GM13977 (cell line): ENCODE data around the gene SSTR5.

Experiments
- DNase-seq: peaks from one replicate; pipeline ENCODE4 v3.0.0; 2012; ENCODE audit warnings: low spot score
- in situ Hi-C: fragments of 300-500 bp; cut with MboI; formaldehyde crosslinking; loops from one replicate; pipeline ENCODE4 v1.12.0; 2022; ENCODE audit warnings: low sequenced_read_pairs, low pct_unique_long_range_greater_than_20kb, mixed read lengths, inconsistent platforms; ENCODE audit not compliant: unreplicated experiment
- TF ChIP-seq, protein P1 (sequence below): IDR thresholded peaks from 2 replicates; pipeline ENCODE4 v1.5.1; 2012; ENCODE audit warnings: mild to moderate bottlenecking, control low read depth; ENCODE audit not compliant: insufficient read depth; ENCODE audit errors: extremely low read depth, missing control alignments

Gene SSTR5

DNA sequence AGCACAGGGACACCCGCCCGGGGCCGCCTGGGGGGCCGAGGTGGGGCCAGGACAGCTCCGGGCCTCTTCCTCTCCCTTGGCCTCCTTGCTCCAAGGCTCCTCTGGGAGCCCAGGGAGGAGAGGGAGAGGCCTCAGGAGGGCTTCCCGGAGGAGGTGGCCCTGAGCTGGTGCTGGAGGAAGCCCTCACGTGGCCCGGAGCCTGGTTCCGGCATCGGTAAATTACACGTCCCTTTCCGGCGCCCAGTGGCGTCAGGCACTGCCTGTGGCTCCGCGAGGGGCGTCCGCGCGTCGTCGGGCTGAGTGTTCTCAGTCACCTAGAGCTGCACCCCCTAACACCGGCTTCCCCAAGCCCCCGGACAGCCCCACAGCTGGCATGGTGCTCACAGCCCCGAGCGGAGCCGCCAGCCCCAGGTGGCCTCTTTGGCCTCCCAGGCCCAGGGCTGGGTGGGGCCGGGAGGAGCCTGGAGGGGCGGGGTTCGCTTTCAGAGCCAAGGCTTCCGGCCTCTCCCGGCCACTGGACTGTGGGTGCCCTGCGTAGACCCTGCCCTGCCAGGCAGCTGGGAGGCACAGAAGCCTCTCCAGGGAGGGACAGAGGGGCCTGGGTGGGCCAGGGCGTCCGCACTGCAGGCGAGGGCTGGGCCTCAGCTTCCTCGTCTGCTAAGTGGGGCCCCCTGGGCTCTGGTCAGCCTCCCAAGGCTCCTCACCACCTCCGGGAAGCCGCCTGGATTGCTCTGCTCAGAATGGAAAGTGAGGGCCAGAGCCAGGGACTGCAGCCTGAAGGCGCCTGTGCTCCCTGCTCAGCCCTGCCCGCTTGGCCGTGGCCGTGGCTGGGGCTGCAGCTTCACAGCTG is 27.9 kb upstream of the SSTR5 start:
- no peak for DNase-seq
- in situ Hi-C loops: no loop called here
- TF ChIP-seq, protein P1, sequence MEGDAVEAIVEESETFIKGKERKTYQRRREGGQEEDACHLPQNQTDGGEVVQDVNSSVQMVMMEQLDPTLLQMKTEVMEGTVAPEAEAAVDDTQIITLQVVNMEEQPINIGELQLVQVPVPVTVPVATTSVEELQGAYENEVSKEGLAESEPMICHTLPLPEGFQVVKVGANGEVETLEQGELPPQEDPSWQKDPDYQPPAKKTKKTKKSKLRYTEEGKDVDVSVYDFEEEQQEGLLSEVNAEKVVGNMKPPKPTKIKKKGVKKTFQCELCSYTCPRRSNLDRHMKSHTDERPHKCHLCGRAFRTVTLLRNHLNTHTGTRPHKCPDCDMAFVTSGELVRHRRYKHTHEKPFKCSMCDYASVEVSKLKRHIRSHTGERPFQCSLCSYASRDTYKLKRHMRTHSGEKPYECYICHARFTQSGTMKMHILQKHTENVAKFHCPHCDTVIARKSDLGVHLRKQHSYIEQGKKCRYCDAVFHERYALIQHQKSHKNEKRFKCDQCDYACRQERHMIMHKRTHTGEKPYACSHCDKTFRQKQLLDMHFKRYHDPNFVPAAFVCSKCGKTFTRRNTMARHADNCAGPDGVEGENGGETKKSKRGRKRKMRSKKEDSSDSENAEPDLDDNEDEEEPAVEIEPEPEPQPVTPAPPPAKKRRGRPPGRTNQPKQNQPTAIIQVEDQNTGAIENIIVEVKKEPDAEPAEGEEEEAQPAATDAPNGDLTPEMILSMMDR: no peak

DNA sequence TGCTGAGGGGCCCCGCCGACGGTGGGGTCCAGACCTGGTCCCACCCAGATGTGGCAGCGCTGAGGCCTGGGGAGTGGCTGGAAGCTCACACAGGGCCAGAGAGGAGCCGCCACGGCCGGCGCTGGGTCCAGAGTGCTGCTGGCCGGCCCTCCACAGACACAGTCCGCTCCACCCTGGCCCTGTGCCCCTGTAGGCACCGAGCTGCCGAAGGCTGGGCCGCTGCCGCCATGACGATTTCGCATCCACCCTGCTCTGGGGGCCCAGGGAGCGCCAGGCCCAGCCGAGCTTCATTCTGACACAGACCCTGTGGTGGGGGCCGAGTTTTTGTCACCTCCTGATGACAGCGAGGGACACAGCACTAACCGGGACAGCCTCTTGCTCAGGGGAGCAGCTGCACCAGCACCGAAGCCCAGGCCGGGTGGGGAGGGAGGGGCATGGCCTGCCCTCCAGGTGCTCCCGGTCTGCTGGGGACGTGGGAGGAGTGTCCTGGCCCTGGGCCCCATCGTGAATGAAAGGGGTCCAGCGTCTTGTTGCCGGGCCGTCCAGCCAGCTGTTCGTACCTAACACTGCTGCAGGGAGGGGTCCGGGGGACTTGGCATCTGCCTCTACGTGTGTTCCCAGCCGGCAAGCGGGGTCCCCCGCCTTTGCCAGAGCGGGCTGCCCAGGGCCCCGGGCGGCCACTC is 27.1 kb upstream of the SSTR5 start:
- no peak for DNase-seq
- TF ChIP-seq, protein P1: no peak
- in situ Hi-C loops: no loop called here

DNA sequence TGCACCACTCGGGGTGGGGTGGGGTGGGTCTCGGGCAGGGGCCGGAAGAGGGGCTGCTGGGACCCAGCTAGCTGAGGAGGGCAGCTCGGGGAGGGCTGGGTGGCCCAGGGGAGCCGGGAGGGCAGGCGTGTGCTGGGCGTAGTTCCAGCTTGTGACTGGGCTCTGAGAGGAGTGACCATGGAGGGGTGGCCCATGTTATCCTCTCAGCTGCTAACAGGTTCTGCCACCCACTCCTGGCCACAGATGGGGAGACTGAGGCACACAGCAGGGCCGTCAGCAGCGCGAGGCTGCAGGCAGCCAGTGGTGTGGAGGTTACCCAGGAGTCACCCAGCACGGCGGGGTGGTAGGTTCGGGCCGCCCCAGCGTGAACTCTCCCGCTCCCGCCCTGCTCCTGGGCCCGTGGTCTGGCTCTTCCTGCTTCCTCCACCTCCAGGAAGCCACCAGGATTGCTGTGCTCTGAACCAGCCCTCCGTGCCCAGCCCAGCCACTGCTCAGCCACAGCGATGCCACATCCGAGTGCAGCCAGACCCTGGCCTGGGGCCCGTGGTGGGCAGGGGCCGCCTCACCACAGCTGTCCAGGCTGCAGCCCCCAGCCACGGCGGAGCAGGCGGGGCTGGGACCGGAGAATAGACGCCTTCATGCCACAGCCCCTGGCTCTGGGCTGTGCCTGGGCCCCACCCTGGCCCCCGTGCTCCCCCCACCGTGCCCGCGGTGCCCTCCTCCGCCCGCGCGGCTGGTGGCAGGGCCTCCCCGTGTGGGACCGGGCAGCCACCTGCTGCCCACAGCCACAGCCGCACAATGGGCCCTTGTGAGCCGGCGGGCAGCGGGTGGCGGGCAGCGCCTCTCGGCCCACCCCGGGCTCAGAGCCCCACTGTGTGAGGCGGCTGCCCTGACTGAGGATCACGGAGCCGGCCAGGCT is 26.3 kb upstream of the SSTR5 start:
- DNase-seq: no peak
- TF ChIP-seq, protein P1: no peak
- in situ Hi-C loops: no loop called here

DNA sequence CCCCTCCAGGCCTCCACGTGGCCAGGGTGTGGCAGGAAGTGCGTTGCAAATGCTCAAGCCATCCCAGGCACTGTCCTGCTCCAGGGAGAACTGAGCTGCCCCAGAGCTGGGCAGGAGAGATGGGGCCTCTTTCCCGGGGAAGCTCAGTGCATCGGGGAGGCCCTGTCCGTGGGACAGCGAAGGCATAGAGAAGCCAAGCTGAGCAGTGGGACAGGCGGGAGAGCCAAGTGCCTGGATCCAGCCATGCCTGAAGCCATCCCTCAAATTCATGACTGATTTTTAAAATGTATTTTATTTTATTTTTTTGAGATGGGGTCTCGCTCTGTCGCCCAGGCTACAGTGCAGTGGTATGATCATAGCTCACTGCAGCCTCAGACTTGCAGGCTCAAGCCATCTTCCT is 25.4 kb upstream of the SSTR5 start:
- in situ Hi-C loops: no loop called here
- TF ChIP-seq, protein P1: no peak
- no peak for DNase-seq

DNA sequence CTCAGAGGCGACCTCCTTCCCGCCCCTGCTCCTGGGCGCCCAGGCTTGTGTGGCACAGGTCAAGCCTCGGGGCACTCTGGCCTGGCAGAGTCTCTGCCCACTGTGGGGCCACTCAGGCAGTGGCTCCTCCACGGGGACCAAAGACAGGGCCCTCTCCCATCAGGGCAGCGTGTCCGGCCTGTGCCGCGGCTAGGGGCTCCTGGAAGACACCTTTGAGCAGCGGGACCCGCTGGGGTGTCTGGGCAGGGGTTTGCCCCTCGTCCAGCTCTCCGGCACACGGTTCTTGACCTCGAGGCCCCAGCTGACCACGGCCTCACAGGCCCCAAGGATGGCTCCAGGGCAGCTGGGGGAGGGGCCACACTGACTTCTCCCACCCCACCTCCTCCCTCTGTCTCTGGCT is 24.7 kb upstream of the SSTR5 start:
- TF ChIP-seq, protein P1: no peak
- in situ Hi-C loops: no loop called here
- DNase-seq: no peak

DNA sequence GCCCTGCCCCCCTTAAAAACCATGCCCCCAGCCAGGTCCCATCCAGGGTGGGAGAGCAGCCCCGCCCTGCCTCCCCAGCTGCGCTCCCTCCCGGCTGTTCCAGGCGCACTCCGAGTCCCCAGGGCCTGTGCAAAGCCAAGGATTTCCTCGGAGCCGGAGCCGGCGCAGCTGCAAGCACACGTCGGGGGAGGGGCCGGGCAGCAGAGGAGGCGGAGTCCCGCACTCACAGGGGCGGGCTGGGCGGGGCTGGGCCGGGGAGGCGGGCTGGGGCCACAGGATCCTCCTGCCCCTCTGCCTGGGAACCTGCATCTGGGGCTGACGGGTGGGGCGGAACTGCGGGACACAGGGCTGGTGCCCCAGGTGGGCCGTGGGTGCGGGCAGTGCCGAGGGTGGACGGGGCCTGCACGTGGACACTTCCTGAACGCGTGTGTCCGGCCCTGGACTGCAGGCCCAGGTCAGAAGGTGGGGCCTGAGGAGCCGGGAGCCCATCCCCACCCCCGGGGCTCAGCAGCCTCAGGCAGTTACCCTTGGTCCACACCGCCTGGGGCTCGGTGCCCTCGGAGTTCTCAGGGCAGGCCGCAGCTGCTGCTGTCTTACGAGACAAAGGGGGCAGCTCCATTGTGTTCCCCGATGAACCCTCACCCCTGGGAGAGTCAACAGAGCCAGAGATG is 24.0 kb upstream of the SSTR5 start:
- in situ Hi-C loops: no loop called here
- no peak for DNase-seq
- TF ChIP-seq, protein P1: no peak
